ENCODE measurements around the gene RHBDD1.

RHBDD1 gene

GRCh38 chr2:226943862-226944620 is 108.2 kb downstream of the RHBDD1 start:
- no peak for DNase-seq

GRCh38 chr2:226953206-226953605 is 117.4 kb downstream of the RHBDD1 start:
- no peak for DNase-seq

DNA sequence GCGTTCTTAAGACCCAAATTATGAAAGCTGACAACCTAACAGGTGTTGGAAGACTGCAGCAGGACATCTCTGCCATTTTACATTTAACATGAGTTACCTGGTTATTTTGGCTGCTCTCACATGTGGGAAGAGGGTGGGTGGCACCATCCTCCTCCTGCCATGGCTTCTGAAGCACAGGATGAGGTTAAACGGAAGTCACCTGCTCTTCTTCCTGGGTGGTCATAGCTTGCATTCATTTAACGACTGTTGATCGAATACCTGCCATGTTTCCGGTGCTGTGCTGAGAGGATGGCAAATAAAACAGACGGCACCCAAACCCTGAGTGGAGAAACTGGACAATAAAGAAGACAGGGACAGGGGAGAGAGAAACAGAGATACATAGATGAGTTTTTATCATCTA is 118.0 kb downstream of the RHBDD1 start:
- no peak for DNase-seq

DNA sequence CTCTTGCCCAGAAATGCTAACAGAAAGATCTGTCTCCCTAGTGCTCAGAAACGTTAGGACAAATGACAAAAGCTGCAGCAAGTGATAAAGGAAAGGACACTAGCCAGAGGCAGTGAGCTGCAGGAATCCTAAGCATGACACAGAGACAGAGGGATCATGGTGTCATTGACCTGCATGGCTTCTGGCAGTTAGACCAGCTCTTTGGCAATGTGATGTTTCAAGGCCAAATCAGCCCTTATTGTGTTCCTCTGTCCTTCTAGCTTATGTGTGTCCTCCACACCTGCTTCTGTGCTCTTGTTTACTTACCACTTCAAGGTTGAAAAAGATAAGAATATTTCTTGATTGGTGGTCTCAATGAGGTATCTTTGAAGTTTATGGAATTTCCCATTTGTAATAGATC is 120.8 kb downstream of the RHBDD1 start:
- no peak for DNase-seq

DNA sequence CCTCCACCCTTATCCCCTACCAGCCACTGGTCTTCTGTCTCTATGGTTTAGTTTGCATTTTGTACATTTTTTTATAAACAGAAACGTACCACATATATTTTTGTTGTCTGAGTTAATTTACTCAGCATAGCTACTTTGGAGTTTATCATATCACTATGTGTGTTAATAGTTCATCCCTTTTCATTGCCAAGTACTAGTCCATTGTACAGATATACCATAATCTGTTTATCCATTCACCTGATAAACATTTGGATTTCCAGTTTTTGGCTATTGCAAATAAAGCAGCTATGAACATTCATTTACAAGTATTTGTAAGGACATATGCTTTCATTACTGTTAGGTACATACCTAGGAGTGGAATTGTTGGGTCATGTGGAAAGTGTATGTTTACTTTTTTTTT is 123.6 kb downstream of the RHBDD1 start:
- no peak for DNase-seq

- no peak for DNase-seq
Observed at GRCh38 chr2:226962176-226962773, 126.4 kb downstream of the RHBDD1 start.

DNA sequence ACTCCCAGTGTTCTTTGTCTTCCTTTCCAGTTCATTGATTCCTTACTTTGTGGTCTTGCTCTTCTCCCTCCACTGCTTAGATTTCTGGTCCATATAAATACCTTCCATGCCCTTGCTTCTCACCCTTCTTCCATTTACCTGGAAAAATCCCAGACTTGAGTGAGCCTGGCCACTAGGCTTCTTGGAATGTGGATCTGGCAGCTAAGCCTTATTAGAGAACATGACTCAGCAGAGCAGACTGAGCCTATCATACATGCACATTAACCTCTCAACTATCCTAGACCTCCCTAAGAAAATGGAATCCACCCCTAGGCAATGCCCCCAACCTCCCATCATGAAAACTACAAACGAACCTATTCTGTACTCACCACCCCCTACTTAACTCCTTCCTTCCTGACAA is 127.7 kb downstream of the RHBDD1 start:
- DNase-seq, result no peak

- DNase-seq, result no peak
Observed at GRCh38 chr2:226965376-226965775, 129.5 kb downstream of the RHBDD1 start.

DNA sequence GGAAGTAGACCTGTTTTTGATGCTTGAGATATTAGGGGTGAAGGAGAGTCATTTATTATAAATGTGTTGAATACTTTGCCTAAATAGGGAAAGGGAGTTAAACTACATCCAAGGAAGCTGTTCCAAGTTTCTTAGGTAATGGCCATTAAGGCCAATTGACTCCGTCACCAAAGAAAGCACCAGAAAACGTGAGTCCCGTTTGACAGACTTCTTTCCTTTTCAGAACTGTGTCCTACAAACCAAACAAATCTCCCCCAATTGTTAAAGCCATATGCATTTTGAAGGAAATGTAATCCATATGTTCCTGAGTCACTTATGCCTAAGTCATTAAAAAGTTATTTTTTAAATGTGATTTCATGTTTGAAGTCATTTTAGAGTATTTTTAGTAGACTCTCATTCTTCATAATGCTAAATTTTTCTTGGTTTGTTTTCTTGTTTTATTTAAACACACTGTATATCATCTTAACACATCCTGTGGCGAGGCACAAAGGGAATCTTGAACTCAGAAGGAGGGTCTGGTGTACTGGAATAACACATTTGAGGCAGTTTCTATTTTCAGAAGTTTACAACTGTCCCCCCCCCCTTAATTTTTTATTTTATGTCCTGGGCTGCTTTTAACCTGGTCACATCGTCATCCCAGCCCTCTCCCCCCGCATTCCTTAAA is 133.7 kb downstream of the RHBDD1 start:
- no peak for DNase-seq

DNA sequence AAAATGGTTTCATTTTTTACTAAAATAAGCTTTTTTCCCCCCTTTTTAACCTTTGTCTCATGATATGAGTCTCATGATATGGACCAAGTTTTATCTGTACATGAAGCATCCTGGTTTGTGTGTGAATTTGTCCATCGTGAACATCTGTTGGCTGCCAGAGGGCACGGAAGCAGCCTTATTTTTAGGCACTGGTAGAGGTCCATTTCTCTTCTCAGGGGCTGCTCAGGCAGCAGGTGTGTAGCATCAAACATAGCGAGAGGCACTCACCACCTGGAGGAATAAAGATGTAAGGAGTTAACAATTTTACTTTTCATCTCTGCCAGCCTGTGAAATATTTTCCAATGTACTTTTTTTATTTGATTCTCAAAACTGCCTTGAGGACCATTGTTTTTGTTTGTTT is 134.5 kb downstream of the RHBDD1 start:
- DNase-seq, result no peak

- no peak for DNase-seq
Observed at GRCh38 chr2:226971084-226971483, 135.2 kb downstream of the RHBDD1 start.

GRCh38 chr2:226971770-226972169 is 135.9 kb downstream of the RHBDD1 start:
- no peak for DNase-seq

GRCh38 chr2:226973816-226974215 is 138.0 kb downstream of the RHBDD1 start:
- no peak for DNase-seq

- no peak for DNase-seq
Observed at GRCh38 chr2:226977775-226978190, 141.9 kb downstream of the RHBDD1 start.

DNA sequence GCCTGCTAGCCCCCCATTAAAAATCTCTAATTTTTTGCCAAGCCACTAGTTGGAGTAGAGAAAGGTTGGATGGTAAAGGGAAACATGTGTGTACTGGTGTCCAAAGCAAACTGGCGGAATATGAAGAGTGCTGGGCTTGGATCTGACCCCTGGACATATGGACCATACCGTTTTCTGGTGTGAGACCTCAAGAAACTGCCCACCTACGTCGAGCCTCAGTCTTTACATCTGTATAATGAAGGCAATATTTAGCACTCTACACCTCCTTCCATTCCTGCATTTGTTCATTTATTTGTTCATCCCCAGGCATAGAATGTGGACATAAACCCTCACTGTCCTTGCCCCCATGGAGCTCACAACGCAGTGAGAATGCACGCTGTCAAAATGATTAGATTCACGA is 142.4 kb downstream of the RHBDD1 start:
- no peak for DNase-seq

DNA sequence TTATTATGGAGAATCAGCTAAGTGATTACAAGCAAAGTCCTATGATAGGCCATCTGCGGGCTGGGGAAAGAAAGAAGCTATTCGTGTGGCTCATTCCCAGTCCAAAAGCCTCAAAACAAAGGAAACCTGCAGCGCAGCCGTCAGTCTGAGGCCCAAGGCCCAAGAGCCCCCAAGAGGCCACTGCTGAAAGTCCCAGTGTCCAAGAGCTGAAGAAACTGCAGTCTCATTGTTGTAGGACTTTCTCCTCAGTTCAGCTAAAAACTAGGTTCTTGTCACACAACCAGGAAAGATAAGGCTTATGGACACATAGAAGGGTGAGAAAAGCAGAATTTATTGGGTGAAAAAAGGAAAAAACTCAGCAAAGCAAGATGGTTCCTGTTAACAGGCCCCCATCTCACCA is 143.2 kb downstream of the RHBDD1 start:
- no peak for DNase-seq

GRCh38 chr2:226981791-226982326 is 146.0 kb downstream of the RHBDD1 start:
- DNase-seq, result no peak

DNA sequence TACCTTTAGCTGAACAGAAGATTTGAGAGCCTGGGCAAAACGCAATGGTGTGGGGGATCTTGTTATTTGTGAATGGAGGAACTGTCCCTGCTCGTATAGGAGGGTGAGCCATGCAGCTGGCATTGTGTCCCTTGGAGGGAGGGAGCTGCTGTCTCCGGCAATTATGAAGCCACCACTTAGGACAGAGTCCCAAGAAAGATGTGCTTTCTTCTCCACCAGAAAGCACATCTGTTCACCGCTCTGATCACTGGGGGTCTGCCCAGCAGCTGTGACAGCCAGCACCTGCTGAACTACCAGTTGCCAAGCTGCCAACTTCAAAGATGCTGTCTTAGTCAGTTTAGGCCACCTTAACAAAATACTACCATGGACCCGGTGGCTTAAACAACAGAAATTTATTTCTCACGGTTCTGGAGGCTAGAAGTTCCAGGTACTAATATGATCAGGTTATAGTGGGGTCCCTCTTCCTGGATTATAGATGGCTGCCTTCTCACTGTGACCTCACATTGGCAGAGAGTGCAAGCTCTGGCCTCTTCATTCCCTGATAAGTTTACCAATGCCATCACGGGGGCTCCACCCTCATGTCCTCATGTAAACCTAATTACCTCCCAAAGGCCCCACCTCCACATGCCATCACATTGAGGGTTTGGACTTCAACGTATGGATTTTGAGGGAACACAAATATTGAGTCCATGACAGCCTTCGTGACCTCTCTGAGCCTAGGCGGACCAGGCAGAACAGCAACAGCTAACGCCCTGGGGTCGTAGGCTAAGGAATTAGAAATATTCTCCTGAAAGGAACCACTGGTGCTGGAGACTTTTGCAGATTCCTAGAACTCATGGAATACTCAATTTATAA is 148.3 kb downstream of the RHBDD1 start:
- DNase-seq, result no peak

- peak; percentile 33 for DNase-seq
Observed at GRCh38 chr2:226984750-226985582, 149.1 kb downstream of the RHBDD1 start.

GRCh38 chr2:226985583-226985946 is 149.7 kb downstream of the RHBDD1 start:
- DNase-seq, result no peak

GRCh38 chr2:226991663-226992062 is 155.8 kb downstream of the RHBDD1 start:
- no peak for DNase-seq

GRCh38 chr2:226993171-226993570 is 157.3 kb downstream of the RHBDD1 start:
- DNase-seq, result no peak

Measured in stimulated activated CD4-positive, alpha-beta T cell treated with anti-CD3 and anti-CD28 coated beads, Interleukin-1b, Interleukin-23, amount 100 ng/mL, for 48 hours (primary cell).